H1 (cell line): ENCODE measurements around the gene KCNQ1. TPM values are rescaled to one million over a fixed set of nuclear protein-coding genes. Genes with fewer than 3 reads are reported as not detected.

ENCODE experiments used
- CTCF ChIA-PET: fragments of 300-600 bp; sonication (Branson Sonifier 250); formaldehyde crosslinking; loops from one replicate; lab custom pipeline; 2021; ENCODE audit not compliant: partially characterized antibody; lab: Charles Lee
- POLR2A ChIA-PET: fragments of 300-600 bp; sonication (Branson Sonifier 250); formaldehyde crosslinking; loops from one replicate; lab custom pipeline; 2021; ENCODE audit warnings: inconsistent platforms; ENCODE audit not compliant: partially characterized antibody; lab: Charles Lee
- DNase-seq, 2 experiments: peaks; one replicate each; pipeline versions ENCODE4 v3.0.0 to v3.0.0-alpha.2; 2010 to 2022; ENCODE audit warnings: low spot score in 2 of 2, low read depth in 1 of 2, mixed read lengths in 1 of 2
- FAIRE-seq: peaks from 2 replicates; lab custom pipeline; 2011; peaks lifted over from hg19 to GRCh38; lab: Jason Lieb, UNC
- H2AFZ ChIP-seq: 2 replicates; pipeline ENCODE4 v1.8.1; 2012; ENCODE audit warnings: low read length, inconsistent platforms
- H2AK5ac ChIP-seq: 2 replicates; pipeline ENCODE4 v1.6.1; 2013; ENCODE audit warnings: low read depth, low read length
- H2BK120ac ChIP-seq: replicated peaks from 2 replicates; pipeline ENCODE3; 2013; ENCODE audit warnings: low read depth, low read length, inconsistent platforms
- H2BK12ac ChIP-seq: 2 replicates; pipeline ENCODE4 v1.6.1; 2013; ENCODE audit warnings: low read depth, low read length
- H2BK15ac ChIP-seq: 2 replicates; pipeline ENCODE4 v1.6.1; 2013; ENCODE audit warnings: low read length
- H2BK20ac ChIP-seq: 2 replicates; pipeline ENCODE4 v1.6.1; 2013; ENCODE audit warnings: low read length
- H2BK5ac ChIP-seq: 2 replicates; pipeline ENCODE4 v1.6.1; 2013; ENCODE audit warnings: low read depth, low read length
- H3K14ac ChIP-seq: 2 replicates; pipeline ENCODE4 v1.6.1; 2013; ENCODE audit warnings: inconsistent platforms; ENCODE audit not compliant: insufficient read length
- H3K18ac ChIP-seq: 2 replicates; pipeline ENCODE4 v1.6.1; 2013; ENCODE audit warnings: low read length; ENCODE audit errors: extremely low read depth
- H3K23ac ChIP-seq: 2 replicates; pipeline ENCODE4 v1.6.1; 2013; ENCODE audit warnings: inconsistent platforms; ENCODE audit not compliant: insufficient read length
- H3K23me2 ChIP-seq: 2 replicates; pipeline ENCODE4 v1.6.1; 2013; ENCODE audit warnings: low read depth, low read length
- H3K27ac ChIP-seq: 2 replicates; pipeline ENCODE4 v1.6.1; 2011; ENCODE audit warnings: low read depth, low read length, inconsistent platforms
- H3K27me3 ChIP-seq, 4 experiments: replicated peaks in 1 of 4; 1 replicate in 1 of 4; 2 replicates in 3 of 4; pipeline versions ENCODE4 v1.6.1 to v1.8.1; 2011 to 2013; ENCODE audit warnings: low read length in 3 of 4, mild to moderate bottlenecking in 3 of 4, inconsistent platforms in 2 of 4, mixed read lengths in 2 of 4, moderate library complexity in 1 of 4; ENCODE audit not compliant: control insufficient read depth in 3 of 4, insufficient read depth in 3 of 4; ENCODE audit errors: extremely low read depth in 1 of 4
- H3K36me3 ChIP-seq, 4 experiments: 2 replicates each; pipeline versions ENCODE4 v1.6.1 to v1.8.1; 2011 to 2013; ENCODE audit warnings: mild to moderate bottlenecking in 4 of 4, low read length in 3 of 4, moderate library complexity in 2 of 4, control low read depth in 1 of 4, inconsistent platforms in 1 of 4; ENCODE audit not compliant: insufficient read depth in 4 of 4, control insufficient read depth in 2 of 4
- H3K4ac ChIP-seq: replicated peaks from 2 replicates; pipeline ENCODE3; 2013; ENCODE audit warnings: low read length, low read depth, mixed read lengths, inconsistent platforms; ENCODE audit not compliant: insufficient read length
- H3K4me1 ChIP-seq, 4 experiments: replicated peaks in 1 of 4; 1 replicate in 1 of 4; 2 replicates in 3 of 4; pipeline versions ENCODE4 v1.6.1 to v1.8.1; 2011 to 2013; ENCODE audit warnings: low read length in 3 of 4, inconsistent platforms in 2 of 4, mixed read lengths in 1 of 4; ENCODE audit not compliant: insufficient read depth in 4 of 4, control insufficient read depth in 3 of 4
- H3K4me2 ChIP-seq, 2 experiments: 2 replicates each; pipeline versions ENCODE4 v1.6.1 to v1.8.1; 2011 to 2013; ENCODE audit warnings: low read depth in 2 of 2, low read length in 2 of 2, control low read depth in 1 of 2, inconsistent platforms in 1 of 2, mild to moderate bottlenecking in 1 of 2; ENCODE audit not compliant: insufficient read depth in 1 of 2
- H3K4me3 ChIP-seq, 4 experiments: fragments of 200-600, 300-600 bp in 1 of 4; sonication (generic), shearing (Covaris generic), sonication (Bioruptor Twin) in 1 of 4; 2 replicates each; pipeline versions ENCODE4 v1.5.1 to v1.8.1; 2011 to 2016; ENCODE audit warnings: low read length in 4 of 4, low read depth in 3 of 4, control low read depth in 2 of 4, inconsistent platforms in 2 of 4, mild to moderate bottlenecking in 2 of 4, mixed read lengths in 1 of 4, moderate library complexity in 1 of 4; ENCODE audit not compliant: insufficient read depth in 2 of 4; ENCODE audit errors: extremely low read depth in 1 of 4
- H3K56ac ChIP-seq: replicated peaks from 2 replicates; pipeline ENCODE3; 2013; ENCODE audit warnings: low read depth, mild to moderate bottlenecking, mixed read lengths, low read length, inconsistent platforms; ENCODE audit not compliant: insufficient read length
- H3K79me1 ChIP-seq: 2 replicates; pipeline ENCODE4 v1.6.1; 2013; ENCODE audit warnings: low read depth, low read length, control low read depth
- H3K79me2 ChIP-seq, 2 experiments: 2 replicates each; pipeline versions ENCODE4 v1.6.1 to v1.8.1; 2012 to 2013; ENCODE audit warnings: low read length in 2 of 2, mild to moderate bottlenecking in 2 of 2, inconsistent platforms in 1 of 2; ENCODE audit not compliant: insufficient read depth in 2 of 2, control insufficient read depth in 1 of 2
- H3K9ac ChIP-seq, 4 experiments: replicated peaks in 1 of 4; 1 replicate in 1 of 4; 2 replicates in 3 of 4; pipeline versions ENCODE4 v1.6.1 to v1.8.1; 2011 to 2013; ENCODE audit warnings: low read depth in 3 of 4, low read length in 3 of 4, control low read depth in 2 of 4, mild to moderate bottlenecking in 2 of 4, moderate library complexity in 2 of 4, inconsistent platforms in 1 of 4; ENCODE audit errors: extremely low read depth in 1 of 4
- H3K9me3 ChIP-seq, 2 experiments: 2 replicates each; pipeline versions ENCODE4 v1.6.1 to v1.8.1; 2012 to 2013; ENCODE audit warnings: mild to moderate bottlenecking in 2 of 2, moderate library complexity in 2 of 2, control low read depth in 1 of 2, inconsistent platforms in 1 of 2, low read depth in 1 of 2, low read length in 1 of 2, mixed read lengths in 1 of 2; ENCODE audit not compliant: insufficient read depth in 2 of 2
- H4K20me1 ChIP-seq, 2 experiments: replicated peaks in 1 of 2; 2 replicates each; pipeline versions ENCODE3 to v1.8.1; 2011 to 2013; ENCODE audit warnings: inconsistent platforms in 2 of 2, low read length in 2 of 2, mild to moderate bottlenecking in 1 of 2; ENCODE audit not compliant: insufficient read depth in 2 of 2, control insufficient read depth in 1 of 2
- H4K5ac ChIP-seq: 2 replicates; pipeline ENCODE4 v1.6.1; 2013; ENCODE audit warnings: low read length, low read depth, mixed read lengths, inconsistent platforms; ENCODE audit not compliant: insufficient read length
- H4K8ac ChIP-seq: 2 replicates; pipeline ENCODE4 v1.8.0; 2013; ENCODE audit warnings: mild to moderate bottlenecking, moderate library complexity, low read length, inconsistent platforms; ENCODE audit not compliant: insufficient read depth; ENCODE audit errors: extremely low read depth
- H4K91ac ChIP-seq: replicated peaks from 2 replicates; pipeline ENCODE3; 2013; ENCODE audit warnings: low read length, mixed read lengths, inconsistent platforms; ENCODE audit not compliant: insufficient read length
- CBX8 ChIP-seq: fragments of 300-800, 300-1000 bp; sonication (generic); IDR thresholded peaks from 2 replicates; pipeline ENCODE4 v1.7.1; 2016; ENCODE audit warnings: low read depth, low read length, borderline replicate concordance
- CHD1 ChIP-seq: IDR thresholded peaks from 2 replicates; pipeline ENCODE4 v1.6.1; 2012; ENCODE audit warnings: low read depth, low read length, improper control_type of control experiment
- FOSL1 ChIP-seq: IDR thresholded peaks from 2 replicates; pipeline ENCODE4 v1.6.1; 2011; ENCODE audit warnings: mild to moderate bottlenecking, low read depth, low read length, moderate library complexity; ENCODE audit not compliant: insufficient read depth
- GABPA ChIP-seq: IDR thresholded peaks from 2 replicates; pipeline ENCODE4 v1.6.1; 2011; ENCODE audit warnings: mild to moderate bottlenecking, low read length, moderate library complexity, borderline replicate concordance; ENCODE audit not compliant: insufficient read depth
- JUND ChIP-seq: IDR thresholded peaks from 2 replicates; pipeline ENCODE4 v1.6.1; 2011; ENCODE audit warnings: mild to moderate bottlenecking, improper control_type of control experiment, low read length
- PHF8 ChIP-seq: fragments of 200-600 bp; sonication (generic); conservative IDR thresholded peaks from 2 replicates; pipeline ENCODE4 v1.7.1; 2012; ENCODE audit warnings: low read depth, mild to moderate bottlenecking, inconsistent platforms, low read length, moderate library complexity
- RAD21 ChIP-seq, 2 experiments: IDR thresholded peaks in 1 of 2; conservative IDR thresholded peaks in 1 of 2; 2 replicates each; pipeline ENCODE4 v1.6.1; 2011; ENCODE audit warnings: low read depth in 2 of 2, low read length in 2 of 2, improper control_type of control experiment in 1 of 2, inconsistent platforms in 1 of 2, mild to moderate bottlenecking in 1 of 2, moderate library complexity in 1 of 2
- RXRA ChIP-seq: IDR thresholded peaks from 2 replicates; pipeline ENCODE4 v1.6.1; 2011; ENCODE audit warnings: low read depth, mild to moderate bottlenecking, low read length, moderate library complexity; ENCODE audit not compliant: insufficient read depth
- SP2 ChIP-seq: IDR thresholded peaks from 2 replicates; pipeline ENCODE4 v1.6.1; 2012; ENCODE audit warnings: mild to moderate bottlenecking, low read length, inconsistent platforms
- TBP ChIP-seq: IDR thresholded peaks from 2 replicates; pipeline ENCODE4 v1.6.1; 2011; ENCODE audit warnings: low read depth, low read length, improper control_type of control experiment
- TCF12 ChIP-seq: IDR thresholded peaks from 2 replicates; pipeline ENCODE4 v1.6.1; 2011; ENCODE audit warnings: low read depth, mild to moderate bottlenecking, low read length
- WGBS, 2 experiments: shearing (Covaris generic) in 1 of 2; methylation state at CpG; one replicate each; pipeline versions ENCODE4 v1.1.6 to v1.1.7; 2013 to 2015; ENCODE audit warnings: low lambda C conversion rate in 2 of 2, mixed read lengths in 2 of 2, inconsistent platforms in 1 of 2, low coverage in 1 of 2, missing lambda C conversion rate in 1 of 2; ENCODE audit not compliant: insufficient replicate concordance in 2 of 2, insufficient coverage in 1 of 2, insufficient read length in 1 of 2; ENCODE audit errors: extremely low coverage in 1 of 2, missing lambda C conversion rate in 1 of 2; 5-methylcytosine and 5-hydroxymethylcytosine counted together
- polyA plus RNA-seq, 7 experiments: library from polyadenylated mRNA; depleted of rRNA in 3 of 7; stranded (reverse) in 5 of 7; unstranded in 2 of 7; fragments of >200 nt in 5 of 7; fragments of 200-250 nt in 2 of 7; gene quantifications; 1 replicate in 5 of 7; 2 replicates in 1 of 7; 4 replicates in 1 of 7; pipeline versions ENCODE4 v1.2.1 to v1.2.3, GENCODE V29; 2011 to 2013; ENCODE audit warnings: missing spikeins in 2 of 7, mixed read lengths in 2 of 7
- total RNA-seq: library from RNA; stranded (reverse); fragmentation: NEBNext Ultra II Directional; extraction: Animal tissue kit (Norgen Biotek cat#: 25700); gene quantifications from 2 replicates; pipeline ENCODE4 v1.2.1, GENCODE V29; 2021
- TF ChIP-seq, protein P1 (sequence below): IDR thresholded peaks from 2 replicates; pipeline ENCODE4 v1.6.1; 2012; ENCODE audit warnings: inconsistent platforms

The KCNQ1 gene
- total and polyA plus RNA-seq, 2 of the 8 experiments (the other 6 are each of a cell fraction or from before 2014, with no cell fraction given), result 1.9 to 2.0 TPM

DNA sequence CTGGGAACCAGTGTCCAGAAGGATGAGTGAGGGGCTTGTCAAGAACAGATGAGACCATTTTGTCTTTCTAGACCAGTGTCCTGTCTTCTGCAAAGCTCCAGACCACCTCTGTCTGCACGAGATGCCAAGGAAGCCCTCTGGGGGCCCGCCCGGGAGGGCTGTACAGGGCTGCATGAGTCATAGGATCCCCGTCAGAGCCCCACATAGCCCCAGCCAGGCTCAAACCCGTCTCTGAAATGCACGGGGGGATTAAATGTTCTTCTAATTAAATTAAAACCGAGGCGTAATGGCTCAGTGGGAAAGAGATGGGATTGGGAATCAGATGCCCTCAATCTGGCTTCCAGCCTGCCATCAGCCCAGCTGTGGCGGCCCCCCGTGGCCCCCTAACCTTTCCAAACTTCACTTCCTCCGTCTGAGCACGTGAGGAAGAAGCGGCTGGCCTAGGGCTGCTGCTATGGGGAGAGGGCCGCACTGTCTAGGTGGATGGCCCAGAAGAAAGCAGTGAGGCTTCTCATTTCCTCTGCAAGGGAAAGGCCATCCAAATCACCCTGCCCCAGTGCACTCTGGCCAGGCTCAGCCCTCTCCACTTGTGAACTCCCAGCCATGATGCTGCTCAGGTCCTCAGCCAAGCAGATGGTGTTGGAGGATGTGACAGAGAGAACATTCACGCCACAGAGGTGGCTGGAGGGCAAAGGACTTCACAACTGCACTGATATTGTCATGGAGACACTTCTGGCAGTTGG is 222.2 kb downstream of the KCNQ1 start:
- Histone ChIP-seq H3K4me2 (no peak overlapping the region), H3K23ac (no peak overlapping the region), H3K27me3 (peaks cover 0 to 15% (median 0%) of the 10 kb centered on the region in 4 experiments; a peak in 4 of 7 replicates), H3K4me3 (no peak overlapping the region), H4K20me1 (peaks cover 5 to 19% of the 10 kb centered on the region in 2 experiments), H3K27ac (no peak overlapping the region), H2BK5ac (no peak overlapping the region), H3K79me2 (no peaks in the 10 kb centered on the region; a peak in 1 of 4 replicates), H2BK12ac (no peak overlapping the region), H3K56ac (no peak overlapping the region), H3K4ac (no peak overlapping the region), H2AK5ac (no peak overlapping the region), H3K9ac (no peak overlapping the region), H3K9me3 (peaks cover 4 to 19% of the 10 kb centered on the region in 2 experiments; a peak in 2 of 4 replicates), H2BK15ac (no peak overlapping the region), H2BK120ac (no peak overlapping the region), H2BK20ac (no peak overlapping the region), H3K14ac (no peak overlapping the region), H4K8ac (no peak overlapping the region), H3K79me1 (no peaks in the 10 kb centered on the region), H4K5ac (no peak overlapping the region), H2AFZ (no peak overlapping the region), H3K18ac (no peak overlapping the region), H4K91ac (no peak overlapping the region), H3K23me2 (no peaks in the 10 kb centered on the region), H3K36me3 (peaks cover 0 to 4% (median 0%) of the 10 kb centered on the region in 4 experiments; a peak in 1 of 8 replicates), H3K4me1 (no peaks in the 10 kb centered on the region)
- WGBS, 2 experiments, result 89% methylated on average over 15 of the region's 15 CpGs; no CpG with 5 or more reads in 1 of the 2 experiments
- no peak for DNase-seq
- ChIA-PET POLR2A (no interaction called here), CTCF (interaction anchor here (0.6 to 1.5 kb wide), 2 partner anchors 16 to 42 kb away, joined by 3 read pairs; no protein-coding TSS in a partner anchor)
- FAIRE-seq, result no peak
- no peak for TF ChIP-seq CHD1
- no peak for TF ChIP-seq RAD21 (IDR thresholded peaks at IDR 0.05 in 1 of 2, conservative IDR thresholded peaks at IDR 0.05 in 1 of 2; ENCODE audit: low read depth in 2 of 2, low read length in 2 of 2)
- no peak for TF ChIP-seq PHF8
- no peak for TF ChIP-seq FOSL1
- TF ChIP-seq TBP, result no peak
- no peak for TF ChIP-seq CBX8
- TF ChIP-seq, protein P1, sequence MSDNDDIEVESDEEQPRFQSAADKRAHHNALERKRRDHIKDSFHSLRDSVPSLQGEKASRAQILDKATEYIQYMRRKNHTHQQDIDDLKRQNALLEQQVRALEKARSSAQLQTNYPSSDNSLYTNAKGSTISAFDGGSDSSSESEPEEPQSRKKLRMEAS, result no peak
- no peak for TF ChIP-seq RXRA
- no peak for TF ChIP-seq SP2
- TF ChIP-seq GABPA, result no peak
- no peak for TF ChIP-seq JUND
- TF ChIP-seq TCF12, result no peak
